ENCODE results near the gene COLEC12.

Gene COLEC12

DNA sequence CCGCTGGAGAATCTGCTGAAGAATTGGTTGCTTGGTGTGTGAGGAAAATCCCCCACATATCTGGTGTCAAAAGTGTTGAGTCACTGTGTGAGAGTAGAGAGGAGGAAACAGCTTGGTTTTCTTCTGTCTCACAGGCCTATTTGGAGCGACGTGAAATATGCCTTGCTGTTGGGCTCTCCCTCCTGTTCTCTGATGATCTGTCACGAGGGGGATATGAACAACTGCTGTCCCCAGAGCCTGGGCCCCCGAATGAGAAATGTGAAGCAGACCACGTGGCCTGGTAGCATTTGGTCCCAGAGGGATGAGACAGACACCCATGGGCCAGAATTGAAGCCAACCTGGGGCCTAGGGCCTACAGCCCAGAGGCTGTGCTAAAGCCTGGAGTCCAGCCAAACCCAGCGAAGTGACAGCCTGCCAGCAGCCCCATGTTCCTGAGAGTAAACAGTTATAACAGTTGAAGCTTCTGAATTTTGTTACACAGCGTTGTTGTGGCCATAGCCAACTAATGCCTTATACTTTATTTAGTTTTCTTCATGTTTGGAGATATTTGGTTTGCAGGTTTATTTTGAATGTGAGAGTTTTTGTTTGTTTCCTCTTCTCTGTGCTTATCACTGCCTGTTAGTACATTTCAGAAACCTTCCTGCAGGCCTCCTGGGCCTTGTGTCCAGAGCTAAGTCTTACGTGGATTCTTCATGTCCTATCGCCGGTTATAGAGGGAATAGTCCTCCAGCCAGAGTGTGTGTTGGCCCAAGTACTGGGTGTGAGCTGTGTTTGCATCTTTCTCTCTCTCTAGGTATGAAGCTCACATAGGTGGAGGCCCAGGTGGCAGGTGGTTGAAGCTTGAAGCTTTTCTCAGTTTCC, 18.7 kb upstream of the COLEC12 start:
- Histone ChIP-seq H3K4me1 (ENCODE audit: control insufficient read depth, insufficient read depth, low read length) (peaks cover 21% of the 10 kb centered on the region), H3K27me3 (replicated peaks; ENCODE audit: control insufficient read depth, insufficient read depth, low read length) (no peaks in the 10 kb centered on the region), H3K4me3 (ENCODE audit: low read length) (no peak overlapping the region), H3K9ac (ENCODE audit: low read length) (peak overlapping the region; percentile 41), H3K9me3 (ENCODE audit: control insufficient read depth, low read length) (no peaks in the 10 kb centered on the region), H3K36me3 (ENCODE audit: control insufficient read depth, insufficient read depth, low read length, severe bottlenecking) (no peaks in the 10 kb centered on the region)
- DNase-seq (ENCODE audit: low read depth): peak; percentile 47

GRCh38 chr18:518081-518480, 17.6 kb upstream of the COLEC12 start:
- Histone ChIP-seq H3K36me3 (ENCODE audit: control insufficient read depth, insufficient read depth, low read length, severe bottlenecking) (no peaks in the 10 kb centered on the region), H3K9me3 (ENCODE audit: control insufficient read depth, low read length) (no peaks in the 10 kb centered on the region), H3K27me3 (replicated peaks; ENCODE audit: control insufficient read depth, insufficient read depth, low read length) (no peaks in the 10 kb centered on the region), H3K4me1 (ENCODE audit: control insufficient read depth, insufficient read depth, low read length) (peaks cover 14% of the 10 kb centered on the region), H3K4me3 (ENCODE audit: low read length) (no peak overlapping the region), H3K9ac (ENCODE audit: low read length) (no peak overlapping the region)
- DNase-seq (ENCODE audit: low read depth): no peak

DNA sequence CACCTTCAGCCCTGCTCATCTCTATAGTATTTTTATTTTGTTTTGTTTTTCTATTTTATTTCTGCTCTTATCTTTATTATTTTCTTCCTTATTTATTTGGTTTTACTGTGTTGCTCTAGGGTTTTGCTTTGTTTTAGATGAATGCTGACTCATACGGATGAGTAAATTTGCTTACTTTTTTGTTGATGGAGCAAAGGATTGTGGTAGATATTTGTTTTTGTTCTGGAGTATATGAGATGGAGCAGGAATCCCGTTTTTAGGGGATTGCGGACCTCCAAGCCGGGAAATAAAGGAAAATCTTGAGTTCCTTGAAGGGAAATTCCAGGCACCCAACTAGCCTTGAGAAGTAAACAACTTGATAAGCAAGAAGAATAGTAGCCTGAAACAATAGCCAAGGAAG, 15.3 kb upstream of the COLEC12 start:
- no peaks in the 10 kb centered on the region for H3K9me3 ChIP-seq (ENCODE audit: control insufficient read depth, low read length)
- no peaks in the 10 kb centered on the region for H3K36me3 ChIP-seq (ENCODE audit: control insufficient read depth, insufficient read depth, low read length, severe bottlenecking)
- no peak overlapping the region for H3K4me3 ChIP-seq (ENCODE audit: low read length)
- peaks cover 14% of the 10 kb centered on the region for H3K4me1 ChIP-seq (ENCODE audit: control insufficient read depth, insufficient read depth, low read length)
- no peak for DNase-seq (ENCODE audit: low read depth)
- no peak overlapping the region for H3K9ac ChIP-seq (ENCODE audit: low read length)
- no peaks in the 10 kb centered on the region for H3K27me3 ChIP-seq (replicated peaks; ENCODE audit: control insufficient read depth, insufficient read depth, low read length)

DNA sequence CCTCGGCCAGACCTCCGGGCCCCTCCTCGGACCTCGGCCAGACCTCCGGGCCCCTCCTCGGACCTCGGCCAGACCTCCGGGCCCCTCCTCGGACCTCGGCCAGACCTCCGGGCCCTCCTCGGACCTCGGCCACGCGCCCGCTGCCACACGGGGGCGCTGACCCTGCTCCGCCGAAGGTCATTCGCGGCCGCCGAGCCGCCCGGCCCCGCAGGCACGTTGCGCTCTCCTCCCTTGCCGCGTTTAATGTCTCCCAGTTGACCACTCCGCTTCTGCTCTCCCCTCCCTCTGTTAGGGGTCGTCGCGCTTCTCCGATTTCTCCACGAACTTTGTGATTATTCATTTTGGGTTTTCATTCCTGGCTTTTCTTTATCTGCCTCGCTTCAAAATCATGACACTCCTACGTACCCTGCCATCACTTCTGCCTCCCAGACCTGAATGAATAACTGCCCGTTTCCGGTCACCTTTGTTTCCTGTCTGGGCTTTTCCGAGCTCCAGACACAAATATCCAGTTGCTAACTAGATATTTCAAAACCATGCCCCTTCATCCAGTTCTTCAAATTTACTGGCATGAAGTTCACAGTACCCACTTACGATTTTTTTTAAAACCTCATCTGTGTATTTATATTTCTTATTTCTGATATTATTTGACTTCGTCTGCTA, 14.8 kb upstream of the COLEC12 start:
- H3K36me3 ChIP-seq (ENCODE audit: control insufficient read depth, insufficient read depth, low read length, severe bottlenecking): no peaks in the 10 kb centered on the region
- no peaks in the 10 kb centered on the region for H3K9me3 ChIP-seq (ENCODE audit: control insufficient read depth, low read length)
- no peaks in the 10 kb centered on the region for H3K27me3 ChIP-seq (replicated peaks; ENCODE audit: control insufficient read depth, insufficient read depth, low read length)
- peaks cover 14% of the 10 kb centered on the region for H3K4me1 ChIP-seq (ENCODE audit: control insufficient read depth, insufficient read depth, low read length)
- peak overlapping the region; percentile 19 for H3K4me3 ChIP-seq (ENCODE audit: low read length)
- H3K9ac ChIP-seq (ENCODE audit: low read length): no peak overlapping the region
- DNase-seq (ENCODE audit: low read depth): no peak

- Histone ChIP-seq H3K4me1 (ENCODE audit: control insufficient read depth, insufficient read depth, low read length) (peaks cover 8% of the 10 kb centered on the region), H3K9me3 (ENCODE audit: control insufficient read depth, low read length) (no peaks in the 10 kb centered on the region), H3K9ac (ENCODE audit: low read length) (no peak overlapping the region), H3K27me3 (replicated peaks; ENCODE audit: control insufficient read depth, insufficient read depth, low read length) (no peaks in the 10 kb centered on the region), H3K36me3 (ENCODE audit: control insufficient read depth, insufficient read depth, low read length, severe bottlenecking) (no peaks in the 10 kb centered on the region), H3K4me3 (ENCODE audit: low read length) (no peak overlapping the region)
- DNase-seq (ENCODE audit: low read depth): no peak
These were observed 13.5 kb upstream of the COLEC12 start for GRCh38 chr18:513826-514530.

GRCh38 chr18:512957-513356, 12.5 kb upstream of the COLEC12 start:
- DNase-seq (ENCODE audit: low read depth): no peak
- no peak overlapping the region for H3K4me3 ChIP-seq (ENCODE audit: low read length)
- no peaks in the 10 kb centered on the region for H3K9me3 ChIP-seq (ENCODE audit: control insufficient read depth, low read length)
- H3K9ac ChIP-seq (ENCODE audit: low read length): no peak overlapping the region
- peaks cover 3% of the 10 kb centered on the region for H3K4me1 ChIP-seq (ENCODE audit: control insufficient read depth, insufficient read depth, low read length)
- H3K27me3 ChIP-seq (replicated peaks; ENCODE audit: control insufficient read depth, insufficient read depth, low read length): no peaks in the 10 kb centered on the region
- no peaks in the 10 kb centered on the region for H3K36me3 ChIP-seq (ENCODE audit: control insufficient read depth, insufficient read depth, low read length, severe bottlenecking)

GRCh38 chr18:508835-509234, 8.3 kb upstream of the COLEC12 start:
- Histone ChIP-seq H3K27me3 (replicated peaks; ENCODE audit: control insufficient read depth, insufficient read depth, low read length) (no peaks in the 10 kb centered on the region), H3K4me3 (ENCODE audit: low read length) (no peak overlapping the region), H3K9ac (ENCODE audit: low read length) (no peak overlapping the region), H3K4me1 (ENCODE audit: control insufficient read depth, insufficient read depth, low read length) (no peaks in the 10 kb centered on the region), H3K36me3 (ENCODE audit: control insufficient read depth, insufficient read depth, low read length, severe bottlenecking) (no peaks in the 10 kb centered on the region), H3K9me3 (ENCODE audit: control insufficient read depth, low read length) (no peaks in the 10 kb centered on the region)
- no peak for DNase-seq (ENCODE audit: low read depth)

- no peaks in the 10 kb centered on the region for H3K4me1 ChIP-seq (ENCODE audit: control insufficient read depth, insufficient read depth, low read length)
- no peak overlapping the region for H3K9ac ChIP-seq (ENCODE audit: low read length)
- H3K4me3 ChIP-seq (ENCODE audit: low read length): no peak overlapping the region
- DNase-seq (ENCODE audit: low read depth): no peak
- no peaks in the 10 kb centered on the region for H3K36me3 ChIP-seq (ENCODE audit: control insufficient read depth, insufficient read depth, low read length, severe bottlenecking)
- H3K27me3 ChIP-seq (replicated peaks; ENCODE audit: control insufficient read depth, insufficient read depth, low read length): no peaks in the 10 kb centered on the region
- no peaks in the 10 kb centered on the region for H3K9me3 ChIP-seq (ENCODE audit: control insufficient read depth, low read length)
These were observed 7.1 kb upstream of the COLEC12 start for GRCh38 chr18:507636-508035.

DNA sequence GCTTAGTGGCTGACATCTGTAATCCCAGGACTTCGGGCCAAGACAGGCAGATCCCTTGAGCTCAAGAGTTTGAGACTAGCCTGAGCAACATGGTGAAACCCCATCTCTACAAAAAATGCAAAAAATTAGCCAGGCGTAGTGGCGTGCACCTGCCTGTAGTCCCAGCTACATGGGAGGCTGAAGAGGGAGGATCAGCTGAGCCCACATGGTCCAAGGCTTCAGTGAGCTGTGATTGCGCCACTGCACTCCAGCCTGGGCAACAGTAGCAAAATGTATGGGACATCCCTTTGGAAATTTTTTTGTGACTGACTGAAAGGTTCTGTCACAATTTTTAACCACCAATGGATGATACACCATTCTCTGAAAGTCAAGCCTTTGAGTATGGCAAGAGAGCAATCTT, 6.3 kb upstream of the COLEC12 start:
- no peaks in the 10 kb centered on the region for H3K36me3 ChIP-seq (ENCODE audit: control insufficient read depth, insufficient read depth, low read length, severe bottlenecking)
- no peak overlapping the region for H3K4me3 ChIP-seq (ENCODE audit: low read length)
- no peaks in the 10 kb centered on the region for H3K4me1 ChIP-seq (ENCODE audit: control insufficient read depth, insufficient read depth, low read length)
- no peak overlapping the region for H3K9ac ChIP-seq (ENCODE audit: low read length)
- H3K27me3 ChIP-seq (replicated peaks; ENCODE audit: control insufficient read depth, insufficient read depth, low read length): no peaks in the 10 kb centered on the region
- H3K9me3 ChIP-seq (ENCODE audit: control insufficient read depth, low read length): no peaks in the 10 kb centered on the region
- DNase-seq (ENCODE audit: low read depth): no peak

GRCh38 chr18:506264-506663, 5.8 kb upstream of the COLEC12 start:
- no peak overlapping the region for H3K9ac ChIP-seq (ENCODE audit: low read length)
- no peak for DNase-seq (ENCODE audit: low read depth)

DNA sequence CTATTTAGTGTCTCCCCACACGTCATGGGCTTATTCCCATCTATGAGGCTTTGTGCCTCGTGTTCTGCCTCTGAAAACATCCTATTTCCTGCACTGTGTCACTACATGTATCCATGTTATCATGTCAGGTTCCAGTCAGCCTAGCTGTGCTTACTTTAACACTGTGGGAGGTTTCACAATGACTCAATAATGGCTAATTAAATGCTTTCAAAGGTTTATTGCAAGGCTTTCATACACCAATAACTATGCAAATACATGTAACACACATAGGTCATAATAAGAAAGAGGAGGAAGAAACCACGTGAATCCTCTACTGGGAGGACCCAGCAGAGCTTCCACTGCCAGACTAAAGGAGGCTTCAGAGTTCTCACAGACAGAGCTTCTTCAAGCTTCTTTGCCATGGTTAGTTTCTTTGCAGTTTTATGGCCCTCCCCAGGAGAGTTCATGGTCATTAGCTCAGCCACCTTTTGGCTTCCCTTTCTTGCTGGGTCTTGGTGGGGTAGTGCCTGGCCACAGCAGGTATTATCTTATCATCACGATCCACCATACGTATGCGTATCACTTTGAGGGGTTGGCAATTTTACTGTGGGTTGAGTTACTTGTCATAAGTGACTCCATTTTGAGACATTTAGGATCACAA, 5.1 kb upstream of the COLEC12 start:
- Histone ChIP-seq H3K9ac (ENCODE audit: low read length) (no peak overlapping the region), H3K4me1 (ENCODE audit: control insufficient read depth, insufficient read depth, low read length) (no peaks in the 10 kb centered on the region), H3K4me3 (ENCODE audit: low read length) (no peak overlapping the region), H3K27me3 (replicated peaks; ENCODE audit: control insufficient read depth, insufficient read depth, low read length) (peaks cover 3% of the 10 kb centered on the region), H3K36me3 (ENCODE audit: control insufficient read depth, insufficient read depth, low read length, severe bottlenecking) (no peaks in the 10 kb centered on the region), H3K9me3 (ENCODE audit: control insufficient read depth, low read length) (no peaks in the 10 kb centered on the region)
- no peak for DNase-seq (ENCODE audit: low read depth)

More at GRCh38 chr18:506264-506663, 5.8 kb upstream of the COLEC12 start:
- H3K4me3 ChIP-seq (ENCODE audit: low read length): no peak overlapping the region
- H3K36me3 ChIP-seq (ENCODE audit: control insufficient read depth, insufficient read depth, low read length, severe bottlenecking): no peaks in the 10 kb centered on the region
- no peaks in the 10 kb centered on the region for H3K9me3 ChIP-seq (ENCODE audit: control insufficient read depth, low read length)
- H3K4me1 ChIP-seq (ENCODE audit: control insufficient read depth, insufficient read depth, low read length): no peaks in the 10 kb centered on the region
- H3K27me3 ChIP-seq (replicated peaks; ENCODE audit: control insufficient read depth, insufficient read depth, low read length): peaks cover 2% of the 10 kb centered on the region

All from adipocyte (in vitro differentiated cells).